Fibroblast of pulmonary artery (primary cell): ENCODE results near the gene PLXDC1.

Experiments
- DNase-seq: peaks from one replicate; pipeline ENCODE4 v3.0.0-alpha.2; 2010; ENCODE audit warnings: low read depth
- H3K4me3 ChIP-seq: replicated peaks from 2 replicates; pipeline ENCODE4 v1.5.1; 2011; ENCODE audit warnings: low read depth, mild to moderate bottlenecking, control low read depth, low read length, moderate library complexity
- TF ChIP-seq, protein P1 (sequence below): IDR thresholded peaks from 2 replicates; pipeline ENCODE4 v1.5.1; 2011; ENCODE audit warnings: mild to moderate bottlenecking, control low read depth, low read length, inconsistent platforms; ENCODE audit errors: missing control alignments

PLXDC1 gene

DNA sequence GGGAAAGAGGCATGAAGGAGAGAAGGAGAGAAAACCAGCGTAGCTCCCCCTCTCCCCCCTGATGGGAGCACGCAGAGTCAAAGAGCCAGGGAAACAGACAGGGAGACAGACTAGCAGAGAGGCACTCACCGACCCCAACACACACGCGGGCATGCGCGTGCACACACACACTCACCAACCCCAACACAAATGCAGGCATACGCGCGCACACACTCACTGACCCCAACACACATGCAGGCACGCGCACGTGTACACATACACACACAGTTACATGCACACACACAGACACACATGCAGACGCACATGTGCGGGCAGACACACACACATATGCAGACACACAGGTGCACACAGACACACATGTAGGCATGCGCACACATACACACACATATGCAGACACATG lies 41.5 kb upstream of the PLXDC1 start:
- H3K4me3 ChIP-seq, result no peak overlapping the region
- TF ChIP-seq, protein P1, sequence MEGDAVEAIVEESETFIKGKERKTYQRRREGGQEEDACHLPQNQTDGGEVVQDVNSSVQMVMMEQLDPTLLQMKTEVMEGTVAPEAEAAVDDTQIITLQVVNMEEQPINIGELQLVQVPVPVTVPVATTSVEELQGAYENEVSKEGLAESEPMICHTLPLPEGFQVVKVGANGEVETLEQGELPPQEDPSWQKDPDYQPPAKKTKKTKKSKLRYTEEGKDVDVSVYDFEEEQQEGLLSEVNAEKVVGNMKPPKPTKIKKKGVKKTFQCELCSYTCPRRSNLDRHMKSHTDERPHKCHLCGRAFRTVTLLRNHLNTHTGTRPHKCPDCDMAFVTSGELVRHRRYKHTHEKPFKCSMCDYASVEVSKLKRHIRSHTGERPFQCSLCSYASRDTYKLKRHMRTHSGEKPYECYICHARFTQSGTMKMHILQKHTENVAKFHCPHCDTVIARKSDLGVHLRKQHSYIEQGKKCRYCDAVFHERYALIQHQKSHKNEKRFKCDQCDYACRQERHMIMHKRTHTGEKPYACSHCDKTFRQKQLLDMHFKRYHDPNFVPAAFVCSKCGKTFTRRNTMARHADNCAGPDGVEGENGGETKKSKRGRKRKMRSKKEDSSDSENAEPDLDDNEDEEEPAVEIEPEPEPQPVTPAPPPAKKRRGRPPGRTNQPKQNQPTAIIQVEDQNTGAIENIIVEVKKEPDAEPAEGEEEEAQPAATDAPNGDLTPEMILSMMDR, result no peak
- DNase-seq, result no peak

DNA sequence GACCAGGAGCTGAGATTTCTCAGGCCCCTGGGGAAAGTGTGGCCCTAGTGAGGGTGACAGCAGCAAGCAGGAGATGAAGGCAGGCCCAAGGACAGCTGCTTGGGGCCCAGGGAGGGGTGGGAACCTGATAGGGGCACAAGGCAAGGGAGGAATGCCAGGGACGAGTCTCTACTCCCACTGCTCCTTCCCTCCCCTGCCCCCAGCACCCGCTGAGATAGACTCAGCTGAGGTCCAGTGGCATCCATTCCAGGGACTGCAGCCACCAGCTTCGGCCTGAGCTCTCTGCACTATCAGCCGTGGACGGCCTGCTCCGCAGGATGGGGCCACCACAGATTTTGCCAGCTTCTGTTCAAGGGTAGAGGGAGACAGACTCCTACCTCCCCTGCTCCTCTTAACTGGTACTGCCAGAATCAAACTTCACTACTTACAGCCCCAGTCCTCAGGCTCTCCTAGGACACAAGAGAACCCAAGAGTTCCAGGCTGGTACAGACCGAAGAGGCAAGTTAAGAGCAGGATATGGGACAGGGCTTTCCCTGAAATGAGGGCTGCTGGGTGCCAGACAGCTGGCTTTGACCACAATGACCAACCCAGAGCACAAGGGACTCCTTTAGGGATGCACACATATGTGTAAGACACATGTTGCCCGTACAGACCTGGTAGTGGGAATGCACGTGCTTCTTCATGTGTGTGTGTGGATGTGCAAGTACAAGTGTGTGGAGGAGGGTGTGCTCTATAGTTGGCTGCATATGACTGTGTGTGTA lies 40.5 kb upstream of the PLXDC1 start:
- DNase-seq, result no peak
- no peak overlapping the region for H3K4me3 ChIP-seq
- TF ChIP-seq, protein P1, result no peak

GRCh38 chr17:39187152-39187830 lies 35.9 kb upstream of the PLXDC1 start:
- DNase-seq, result no peak
- TF ChIP-seq, protein P1, result no peak
- H3K4me3 ChIP-seq, result no peak overlapping the region

DNA sequence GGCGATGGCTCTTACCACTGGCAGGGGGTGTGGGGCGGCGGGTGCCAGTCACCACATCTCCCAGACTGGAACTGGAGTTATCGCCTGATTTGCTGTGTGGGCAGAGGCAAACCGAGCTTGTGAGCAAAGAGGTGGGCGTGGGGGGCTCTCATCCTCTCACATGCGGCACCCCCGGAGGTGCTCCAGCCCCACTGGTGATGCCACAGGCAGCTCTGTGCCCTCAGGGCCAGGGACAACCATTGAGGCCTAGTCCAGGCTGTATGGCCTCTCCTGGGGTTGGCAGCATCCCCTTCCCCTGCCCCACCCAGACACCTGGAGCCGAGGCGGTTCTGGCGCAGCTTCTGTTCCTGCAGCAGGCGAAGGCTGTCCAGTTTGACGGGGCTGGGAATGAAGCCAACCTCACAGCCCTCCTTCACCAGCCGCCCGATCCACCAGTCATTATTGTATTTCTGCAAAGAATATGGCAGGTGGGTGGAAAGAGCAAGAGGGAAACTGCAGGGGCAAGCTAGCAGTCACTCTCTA lies 35.1 kb upstream of the PLXDC1 start:
- no peak overlapping the region for H3K4me3 ChIP-seq
- no peak for DNase-seq
- TF ChIP-seq, protein P1, result no peak

DNA sequence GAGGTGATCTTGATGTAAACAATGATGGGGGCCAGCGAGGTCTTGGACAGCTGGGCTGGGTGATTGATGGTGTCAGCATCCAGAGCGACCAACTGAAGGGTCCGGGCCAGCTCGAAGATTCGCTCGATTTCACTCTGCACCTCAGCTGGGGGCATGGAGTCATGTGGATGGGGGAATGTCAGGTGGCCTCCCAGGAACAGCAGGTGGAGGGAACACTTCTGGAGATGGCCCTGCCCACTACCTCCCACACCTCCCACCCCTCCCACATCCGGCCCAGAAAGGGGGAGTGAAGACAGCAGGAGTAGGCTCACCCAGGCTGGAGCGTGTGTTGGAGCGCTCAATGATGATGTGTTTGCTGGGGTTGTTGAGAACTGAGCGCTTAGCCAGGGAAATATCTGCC lies 32.3 kb upstream of the PLXDC1 start:
- TF ChIP-seq, protein P1, result no peak
- no peak for DNase-seq

GRCh38 chr17:39183045-39183444 lies 31.6 kb upstream of the PLXDC1 start:
- no peak overlapping the region for H3K4me3 ChIP-seq
- DNase-seq, result no peak
- TF ChIP-seq, protein P1, result no peak

More for the DNA sequence above, 32.3 kb upstream of the PLXDC1 start:
- H3K4me3 ChIP-seq, result no peak overlapping the region

DNA sequence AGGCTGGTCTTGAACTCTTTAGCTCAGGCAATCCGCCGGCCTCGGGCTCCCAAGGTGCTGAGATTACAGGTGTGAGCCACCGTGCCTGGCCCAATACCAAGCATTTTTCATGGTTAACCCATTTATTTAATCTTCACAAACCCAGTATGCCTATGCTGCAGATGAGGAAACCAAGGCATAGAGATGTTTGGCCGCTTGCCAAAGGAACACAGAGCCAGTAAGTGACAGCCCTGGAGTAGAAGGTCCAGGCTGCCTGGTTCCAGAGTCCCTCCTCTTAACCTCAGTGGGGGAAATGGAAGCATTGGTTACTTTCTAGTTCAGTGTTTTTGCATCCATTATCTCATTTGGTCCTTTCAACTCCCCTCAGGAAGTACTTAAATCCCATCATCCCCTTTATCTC lies 29.9 kb upstream of the PLXDC1 start:
- no peak for DNase-seq
- H3K4me3 ChIP-seq, result no peak overlapping the region
- TF ChIP-seq, protein P1, result no peak
